ENCODE measurements around the gene TMEM38B.

Gene TMEM38B, protein sequence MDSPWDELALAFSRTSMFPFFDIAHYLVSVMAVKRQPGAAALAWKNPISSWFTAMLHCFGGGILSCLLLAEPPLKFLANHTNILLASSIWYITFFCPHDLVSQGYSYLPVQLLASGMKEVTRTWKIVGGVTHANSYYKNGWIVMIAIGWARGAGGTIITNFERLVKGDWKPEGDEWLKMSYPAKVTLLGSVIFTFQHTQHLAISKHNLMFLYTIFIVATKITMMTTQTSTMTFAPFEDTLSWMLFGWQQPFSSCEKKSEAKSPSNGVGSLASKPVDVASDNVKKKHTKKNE

DNA sequence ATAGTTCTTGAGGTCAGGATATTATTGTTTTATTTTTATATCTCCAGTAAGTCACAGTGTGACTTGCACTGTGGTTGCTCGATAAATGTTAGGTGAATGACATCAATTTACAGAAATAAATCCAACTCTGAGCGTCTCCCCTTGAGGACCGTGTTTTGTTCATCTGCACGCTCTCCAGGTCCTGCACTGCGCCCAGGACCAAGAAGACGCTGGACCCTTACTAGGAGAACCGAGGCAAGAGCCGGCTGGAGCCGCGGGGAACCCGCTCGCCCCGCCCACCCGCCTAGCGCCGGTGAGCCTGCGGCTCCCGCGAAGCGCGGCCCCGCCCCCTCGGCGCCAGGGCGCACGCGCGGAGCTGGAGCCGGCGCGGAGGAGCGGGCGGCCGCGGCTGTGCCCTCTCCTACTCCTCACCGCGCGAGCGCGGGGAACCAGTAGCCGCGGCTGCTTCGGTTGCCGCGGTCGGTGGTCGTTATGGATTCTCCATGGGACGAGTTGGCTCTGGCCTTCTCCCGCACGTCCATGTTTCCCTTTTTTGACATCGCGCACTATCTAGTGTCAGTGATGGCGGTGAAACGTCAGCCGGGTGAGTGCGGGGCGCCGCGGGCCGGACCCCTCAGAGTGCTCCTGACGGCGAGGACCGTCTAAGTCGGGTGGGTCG lies at the start of gene TMEM38B:
Gene TMEM38B, plus strand, starts transcription at position 352 of the 658 bp plus-strand sequence. Its CDS starts 120 bp downstream, at position 472.
- FAIRE-seq = no peak
- TF ChIP-seq, protein P1, sequence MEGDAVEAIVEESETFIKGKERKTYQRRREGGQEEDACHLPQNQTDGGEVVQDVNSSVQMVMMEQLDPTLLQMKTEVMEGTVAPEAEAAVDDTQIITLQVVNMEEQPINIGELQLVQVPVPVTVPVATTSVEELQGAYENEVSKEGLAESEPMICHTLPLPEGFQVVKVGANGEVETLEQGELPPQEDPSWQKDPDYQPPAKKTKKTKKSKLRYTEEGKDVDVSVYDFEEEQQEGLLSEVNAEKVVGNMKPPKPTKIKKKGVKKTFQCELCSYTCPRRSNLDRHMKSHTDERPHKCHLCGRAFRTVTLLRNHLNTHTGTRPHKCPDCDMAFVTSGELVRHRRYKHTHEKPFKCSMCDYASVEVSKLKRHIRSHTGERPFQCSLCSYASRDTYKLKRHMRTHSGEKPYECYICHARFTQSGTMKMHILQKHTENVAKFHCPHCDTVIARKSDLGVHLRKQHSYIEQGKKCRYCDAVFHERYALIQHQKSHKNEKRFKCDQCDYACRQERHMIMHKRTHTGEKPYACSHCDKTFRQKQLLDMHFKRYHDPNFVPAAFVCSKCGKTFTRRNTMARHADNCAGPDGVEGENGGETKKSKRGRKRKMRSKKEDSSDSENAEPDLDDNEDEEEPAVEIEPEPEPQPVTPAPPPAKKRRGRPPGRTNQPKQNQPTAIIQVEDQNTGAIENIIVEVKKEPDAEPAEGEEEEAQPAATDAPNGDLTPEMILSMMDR (IDR thresholded peaks at IDR 0.05; ENCODE audit: insufficient read depth, missing control alignments) = no peak
- DNase-seq (ENCODE audit: insufficient read length, low spot score) = peak; percentile 78

DNA sequence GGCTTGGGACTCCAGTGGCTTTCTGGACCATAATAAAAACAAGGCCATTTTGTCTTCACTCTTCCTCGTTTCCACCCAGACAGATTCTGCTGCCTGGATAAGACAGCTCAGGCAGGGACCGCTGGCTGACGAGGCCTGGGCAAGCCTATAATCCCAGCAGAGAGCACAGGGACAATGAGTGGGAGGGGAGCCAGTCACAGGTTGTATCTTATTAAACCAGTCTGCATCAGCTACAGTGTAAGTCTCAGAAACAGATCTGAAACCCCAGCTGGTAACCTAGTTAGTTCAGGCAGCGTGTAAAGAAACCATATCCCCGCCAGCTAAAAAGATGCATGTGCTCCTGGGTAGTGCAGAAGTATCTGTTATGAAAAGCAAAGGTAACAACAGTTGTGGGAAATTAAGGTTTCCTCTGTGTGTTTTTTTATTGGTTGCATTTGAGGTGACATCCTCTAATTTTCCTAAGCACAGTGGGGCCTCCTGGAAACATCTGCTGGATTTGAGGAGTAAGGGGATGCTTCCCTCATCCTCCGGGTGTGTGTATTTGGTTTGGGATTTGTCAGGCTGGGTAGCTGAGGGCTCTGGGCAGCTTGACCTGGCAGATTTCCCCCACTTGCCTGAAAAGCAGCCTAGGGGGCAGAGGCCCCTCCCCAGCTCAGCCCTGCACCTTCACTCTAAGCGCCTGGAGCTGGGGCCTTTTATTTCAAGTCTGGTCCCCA lies 47.3 kb upstream of the TMEM38B start:
- peak; percentile 68 for FAIRE-seq
- TF ChIP-seq, protein P1 (IDR thresholded peaks at IDR 0.05; ENCODE audit: insufficient read depth, missing control alignments) = no peak
- no peak for DNase-seq (ENCODE audit: insufficient read length, low spot score)

DNA sequence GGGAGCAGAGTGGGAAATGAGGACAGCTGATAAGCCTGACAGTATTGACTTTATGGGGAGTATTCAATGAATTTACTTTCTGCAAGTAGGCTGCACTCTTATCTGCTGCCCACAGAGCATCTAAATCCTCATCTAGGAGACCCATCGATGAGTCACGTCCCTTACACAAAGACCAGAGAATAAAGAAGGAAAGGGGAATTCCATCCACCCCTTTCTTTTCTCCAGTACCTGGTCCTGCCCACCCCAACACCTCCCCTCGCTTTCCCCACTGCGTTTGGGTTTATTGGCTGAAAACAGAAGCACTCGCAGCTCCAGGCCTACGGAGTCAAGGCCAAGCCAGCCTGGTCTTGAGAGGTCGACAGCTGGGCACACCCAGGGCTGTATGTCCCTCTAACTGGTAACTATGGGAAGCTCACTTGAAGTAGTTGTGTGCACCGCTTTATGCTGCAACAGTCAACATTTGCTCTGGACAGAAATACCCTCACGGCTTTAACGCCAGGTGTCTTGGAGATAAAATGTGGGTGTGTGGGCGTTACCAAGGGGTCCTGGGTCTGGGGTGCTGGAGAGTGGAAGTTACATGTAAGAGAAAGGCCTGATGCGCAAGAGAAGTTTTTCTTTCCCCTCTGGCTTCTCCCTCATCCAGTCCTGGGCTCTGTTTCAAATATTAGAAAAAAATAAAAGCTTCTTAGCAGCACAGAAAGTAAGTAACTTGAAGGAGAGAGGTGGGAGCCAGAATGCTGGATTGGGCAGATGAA lies 46.6 kb upstream of the TMEM38B start:
- DNase-seq (ENCODE audit: insufficient read length, low spot score) = no peak
- FAIRE-seq = no peak
- TF ChIP-seq, protein P1 (IDR thresholded peaks at IDR 0.05; ENCODE audit: insufficient read depth, missing control alignments) = no peak

DNA sequence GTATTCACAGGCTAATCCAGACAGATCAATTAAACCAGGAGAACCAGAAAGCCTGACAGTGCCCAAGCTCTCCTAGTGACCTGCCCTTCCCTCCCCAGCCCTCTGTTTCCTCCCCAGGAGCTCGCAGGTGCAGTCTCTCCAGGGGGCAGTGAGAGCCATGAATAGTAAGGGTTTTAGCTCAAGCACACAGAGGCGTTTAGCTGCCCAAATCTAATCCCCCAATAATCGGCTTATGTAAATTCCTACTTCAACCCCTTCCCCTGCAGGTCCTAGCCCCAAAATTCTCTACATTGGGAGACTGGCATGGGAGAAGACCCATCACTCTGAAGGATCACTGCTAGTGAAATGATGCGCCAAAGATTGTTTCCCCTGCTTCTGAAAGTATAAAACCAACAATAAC lies 42.5 kb upstream of the TMEM38B start:
- peak; percentile 82 for FAIRE-seq
- no peak for DNase-seq (ENCODE audit: insufficient read length, low spot score)
- TF ChIP-seq, protein P1 (IDR thresholded peaks at IDR 0.05; ENCODE audit: insufficient read depth, missing control alignments) = peak; percentile 12

DNA sequence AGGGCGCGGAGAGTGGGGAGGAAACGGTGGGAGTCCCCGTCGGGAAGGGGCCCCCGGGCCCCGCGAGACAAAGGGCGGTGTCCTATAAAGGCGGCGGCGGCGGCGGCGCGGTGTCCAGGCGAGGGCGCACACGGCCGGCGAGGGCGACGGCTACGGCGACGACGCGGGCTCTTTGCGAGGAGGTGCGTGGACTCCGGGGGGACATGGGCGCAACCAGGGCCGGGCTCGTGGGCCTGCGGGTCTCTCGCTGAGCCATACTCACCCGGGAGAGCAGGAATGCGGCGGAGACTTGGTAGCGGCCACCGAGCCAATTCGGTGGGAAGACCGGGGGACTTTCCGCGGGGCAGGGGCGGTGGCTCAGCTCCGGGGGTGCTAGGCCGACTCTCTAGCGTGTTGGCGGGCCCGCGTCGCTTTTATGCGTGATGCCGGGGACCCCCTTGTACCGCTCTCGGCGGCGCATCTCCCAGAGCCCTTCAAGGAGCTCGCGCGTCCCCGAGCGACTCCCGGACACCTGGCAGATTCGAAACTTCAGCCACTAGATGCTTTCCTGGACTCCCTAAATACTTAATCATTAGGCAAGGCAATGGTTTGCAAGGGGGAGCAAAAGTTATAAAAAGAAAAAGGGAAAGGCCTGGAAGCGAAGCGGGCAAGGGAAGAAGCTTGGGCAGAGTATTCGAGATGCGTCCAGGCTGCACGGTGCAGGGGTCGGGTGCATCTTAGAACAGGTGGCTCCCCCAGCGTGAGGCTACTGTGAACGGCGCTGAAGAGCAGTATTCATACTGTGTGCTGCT lies 38.0 kb upstream of the TMEM38B start:
- TF ChIP-seq, protein P1 (IDR thresholded peaks at IDR 0.05; ENCODE audit: insufficient read depth, missing control alignments) = peak; percentile 35
- DNase-seq (ENCODE audit: insufficient read length, low spot score) (peak; percentile 44), FAIRE-seq (no peak)

DNA sequence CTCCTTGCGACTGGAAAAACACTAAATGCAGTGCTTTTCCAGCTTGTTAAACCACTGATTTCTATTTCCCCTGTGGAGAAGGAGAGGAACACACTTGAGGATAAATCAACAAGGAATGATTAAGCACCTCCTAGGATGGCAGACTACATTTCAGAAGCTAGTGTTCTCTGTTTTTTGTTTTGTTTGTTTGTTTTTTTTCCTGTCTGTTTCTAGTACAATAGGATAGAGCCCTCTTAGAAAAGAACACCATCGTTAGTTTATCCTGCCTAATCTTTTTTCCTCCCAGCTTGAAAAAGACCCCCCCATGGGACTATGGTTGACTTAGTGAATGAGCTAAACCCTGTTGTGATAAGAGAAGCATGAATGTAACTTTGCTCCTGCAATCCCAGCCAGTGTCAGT lies 36.0 kb upstream of the TMEM38B start:
- TF ChIP-seq, protein P1 (IDR thresholded peaks at IDR 0.05; ENCODE audit: insufficient read depth, missing control alignments) = no peak
- FAIRE-seq = no peak
- DNase-seq (ENCODE audit: insufficient read length, low spot score) = no peak

Data from D721Med (cell line).